C4-2B (cell line): Measurements from ENCODE around the gene ADAM19.

ENCODE experiments used
- ZFX ChIP-seq: fragments of 450-650 bp; IDR thresholded peaks from 2 replicates; pipeline ENCODE4 v1.6.1; 2017
- TF ChIP-seq, protein P1 (sequence below): fragments of 450-650 bp; conservative IDR thresholded peaks from 2 replicates; pipeline ENCODE4 v1.5.1; 2017; ENCODE audit warnings: mild to moderate bottlenecking

DNA sequence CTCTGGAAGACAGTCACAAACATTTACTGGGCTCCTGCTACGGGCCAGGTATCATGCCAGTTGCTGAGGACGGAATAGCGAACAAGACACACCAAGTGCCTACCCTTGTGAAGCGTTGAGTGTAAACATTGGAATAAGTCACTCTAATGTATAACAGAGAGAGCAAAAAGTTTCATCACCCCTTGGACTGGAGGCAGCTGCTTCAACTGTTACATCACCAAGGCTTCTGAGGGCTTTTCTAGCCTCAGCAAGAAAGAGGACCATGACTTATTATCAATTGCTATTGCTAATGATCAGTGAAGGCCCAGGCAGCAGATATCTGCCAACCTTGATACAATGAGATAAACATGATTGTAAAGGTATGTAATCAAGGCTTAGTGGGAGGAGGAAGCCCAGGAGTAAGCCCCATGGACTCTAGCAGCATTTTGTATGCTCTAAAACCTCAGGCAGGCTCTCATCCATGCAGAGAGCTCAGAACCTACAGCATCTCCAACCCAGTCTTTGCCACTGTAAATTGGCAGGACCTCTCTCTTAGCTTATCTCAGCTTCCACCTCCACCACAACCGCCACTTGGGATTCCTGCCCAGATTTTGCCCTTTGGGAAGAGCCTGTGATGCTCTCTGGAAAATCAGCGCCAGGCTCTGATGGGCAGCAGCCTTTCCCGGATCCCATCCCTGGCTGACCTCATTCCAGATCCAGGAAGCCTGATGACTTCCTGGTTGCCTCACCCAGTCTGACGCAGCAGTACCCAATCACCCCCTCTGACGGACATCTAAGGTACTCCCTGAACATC, 54.5 kb downstream of the ADAM19 start:
- TF ChIP-seq, protein P1, sequence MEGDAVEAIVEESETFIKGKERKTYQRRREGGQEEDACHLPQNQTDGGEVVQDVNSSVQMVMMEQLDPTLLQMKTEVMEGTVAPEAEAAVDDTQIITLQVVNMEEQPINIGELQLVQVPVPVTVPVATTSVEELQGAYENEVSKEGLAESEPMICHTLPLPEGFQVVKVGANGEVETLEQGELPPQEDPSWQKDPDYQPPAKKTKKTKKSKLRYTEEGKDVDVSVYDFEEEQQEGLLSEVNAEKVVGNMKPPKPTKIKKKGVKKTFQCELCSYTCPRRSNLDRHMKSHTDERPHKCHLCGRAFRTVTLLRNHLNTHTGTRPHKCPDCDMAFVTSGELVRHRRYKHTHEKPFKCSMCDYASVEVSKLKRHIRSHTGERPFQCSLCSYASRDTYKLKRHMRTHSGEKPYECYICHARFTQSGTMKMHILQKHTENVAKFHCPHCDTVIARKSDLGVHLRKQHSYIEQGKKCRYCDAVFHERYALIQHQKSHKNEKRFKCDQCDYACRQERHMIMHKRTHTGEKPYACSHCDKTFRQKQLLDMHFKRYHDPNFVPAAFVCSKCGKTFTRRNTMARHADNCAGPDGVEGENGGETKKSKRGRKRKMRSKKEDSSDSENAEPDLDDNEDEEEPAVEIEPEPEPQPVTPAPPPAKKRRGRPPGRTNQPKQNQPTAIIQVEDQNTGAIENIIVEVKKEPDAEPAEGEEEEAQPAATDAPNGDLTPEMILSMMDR, result no peak
- no peak for TF ChIP-seq ZFX
